GM23338 (cell line): Measurements from ENCODE around the gene KCTD1. TPM values are rescaled to one million over a fixed set of nuclear protein-coding genes. Genes with fewer than 3 reads are reported as not detected.

Source experiments
- ATAC-seq: fragments of 200-7000 bp; cut with Tn5 transposase; 3 replicates; pipeline ENCODE4 v1.9.1; 2020
- DNase-seq: peaks from one replicate; pipeline ENCODE4 v3.0.0-alpha.2; 2015; ENCODE audit warnings: low spot score
- H2AFZ ChIP-seq: fragments of 200-600 bp; sonication (generic); 2 replicates; pipeline ENCODE4 v1.8.0; 2016; ENCODE audit warnings: antibody characterized with exemption, mild to moderate bottlenecking, moderate library complexity
- H3F3A ChIP-seq: fragments of 200-600 bp; sonication (generic); replicated peaks from 2 replicates; pipeline ENCODE4 v1.8.0; 2017; ENCODE audit warnings: antibody characterized with exemption, mixed run types, low read depth
- H3K27ac ChIP-seq: fragments of 200-600 bp; sonication (generic); 2 replicates; pipeline ENCODE4 v1.6.1; 2016; ENCODE audit warnings: low read depth
- H3K27me3 ChIP-seq: fragments of 200-600 bp; sonication (generic); 2 replicates; pipeline ENCODE4 v1.8.0; 2016; ENCODE audit warnings: mild to moderate bottlenecking, mixed run types, moderate library complexity; ENCODE audit not compliant: insufficient read depth
- H3K36me3 ChIP-seq: fragments of 200-600 bp; sonication (generic); 2 replicates; pipeline ENCODE4 v1.8.0; 2016; ENCODE audit warnings: mild to moderate bottlenecking; ENCODE audit not compliant: insufficient read depth
- H3K4me1 ChIP-seq: fragments of 200-600 bp; sonication (generic); 2 replicates; pipeline ENCODE4 v1.8.0; 2016; ENCODE audit warnings: mild to moderate bottlenecking, moderate library complexity; ENCODE audit not compliant: insufficient read depth
- H3K4me2 ChIP-seq: fragments of 200-600 bp; sonication (generic); 2 replicates; pipeline ENCODE4 v1.7.1; 2017; ENCODE audit warnings: mixed run types
- H3K4me3 ChIP-seq: fragments of 200-600 bp; sonication (generic); 2 replicates; pipeline ENCODE4 v1.6.1; 2016; ENCODE audit warnings: mixed run types
- H3K79me2 ChIP-seq: fragments of 200-600 bp; sonication (generic); replicated peaks from 2 replicates; pipeline ENCODE4 v1.8.0; 2017; ENCODE audit warnings: mild to moderate bottlenecking; ENCODE audit not compliant: insufficient read depth
- H3K9me2 ChIP-seq: fragments of 200-600 bp; sonication (generic); 2 replicates; pipeline ENCODE4 v1.8.0; 2017; ENCODE audit not compliant: insufficient read depth
- H4K20me1 ChIP-seq: fragments of 200-600 bp; sonication (generic); replicated peaks from 2 replicates; pipeline ENCODE4 v1.8.0; 2017; ENCODE audit warnings: mild to moderate bottlenecking; ENCODE audit not compliant: insufficient read depth
- H3K27ac Mint-ChIP-seq: 2 replicates; pipeline ENCODE4 v1.8.0; 2020; ENCODE audit warnings: inconsistent platforms, mild to moderate bottlenecking, moderate library complexity, mixed read lengths
- H3K27me3 Mint-ChIP-seq: 3 replicates; pipeline ENCODE4 v1.8.0; 2022; ENCODE audit warnings: low read depth, mild to moderate bottlenecking, moderate library complexity, mixed read lengths, inconsistent platforms; ENCODE audit not compliant: insufficient read depth, poor library complexity
- H3K36me3 Mint-ChIP-seq: 3 replicates; pipeline ENCODE4 v1.8.0; 2021; ENCODE audit warnings: low read depth, mild to moderate bottlenecking, inconsistent platforms, moderate library complexity, mixed read lengths
- H3K4me1 Mint-ChIP-seq: 3 replicates; pipeline ENCODE4 v1.8.0; 2020; ENCODE audit warnings: mild to moderate bottlenecking, inconsistent platforms, mixed read lengths
- H3K4me3 Mint-ChIP-seq: 3 replicates; pipeline ENCODE4 v1.8.0; 2021; ENCODE audit warnings: moderate library complexity, mild to moderate bottlenecking, inconsistent platforms, mixed read lengths
- H3K9me3 Mint-ChIP-seq: 3 replicates; pipeline ENCODE4 v1.8.0; 2020; ENCODE audit warnings: moderate library complexity, mild to moderate bottlenecking, inconsistent platforms, mixed read lengths
- CREB1 ChIP-seq: fragments of 250-450 bp; sonication (Bioruptor Pico); IDR thresholded peaks from 2 replicates; pipeline ENCODE4 v1.5.0; 2020; ENCODE audit warnings: low read depth, mild to moderate bottlenecking, moderate library complexity
- EZH2 ChIP-seq: fragments of 200-600 bp; sonication (generic); IDR thresholded peaks from one replicate; pipeline ENCODE4 v1.8.0; 2017; ENCODE audit warnings: antibody characterized with exemption, mild to moderate bottlenecking, low read depth; ENCODE audit not compliant: unreplicated experiment
- EZH2phosphoT487 ChIP-seq: fragments of 200-600 bp; sonication (generic); IDR thresholded peaks from one replicate; pipeline ENCODE4 v1.8.1; 2018; ENCODE audit warnings: antibody characterized with exemption; ENCODE audit not compliant: unreplicated experiment
- NANOG ChIP-seq: IDR thresholded peaks from 2 replicates; pipeline ENCODE4 v1.6.1; 2016; ENCODE audit warnings: antibody characterized with exemption, borderline replicate concordance
- POLR2AphosphoS5 ChIP-seq: IDR thresholded peaks from 2 replicates; pipeline ENCODE4 v1.6.1; 2016; ENCODE audit warnings: antibody characterized with exemption, low read depth
- STAT1 ChIP-seq: IDR thresholded peaks from one replicate; pipeline ENCODE4 v1.6.1; 2016; ENCODE audit warnings: antibody characterized with exemption; ENCODE audit not compliant: unreplicated experiment
- ZNF114 ChIP-seq: fragments of 250-450 bp; sonication (Bioruptor Pico); IDR thresholded peaks from 2 replicates; pipeline ENCODE4 v1.5.0; 2020; ENCODE audit warnings: mild to moderate bottlenecking, moderate library complexity
- ZNF331 ChIP-seq: fragments of 250-450 bp; sonication (Bioruptor Pico); IDR thresholded peaks from 2 replicates; pipeline ENCODE4 v1.5.0; 2020; ENCODE audit warnings: low read depth, mild to moderate bottlenecking, moderate library complexity
- polyA plus RNA-seq: library from polyadenylated mRNA; unstranded; fragments of >200 nt; fragmentation: Nextera tagmentation; extraction: Ambion mirVana; gene quantifications from 2 replicates; pipeline ENCODE4 v1.2.1, GENCODE V29; 2016
- total RNA-seq: library from RNA; depleted of rRNA; stranded (reverse); fragments of >200 nt; shearing (Covaris generic); gene quantifications from 2 replicates; pipeline ENCODE4 v1.2.3, GENCODE V29; 2014
- TF ChIP-seq, protein P1 (sequence below): fragments of 250-450 bp; sonication (Bioruptor Pico); IDR thresholded peaks from 2 replicates; pipeline ENCODE4 v1.5.0; 2020; ENCODE audit warnings: mild to moderate bottlenecking, moderate library complexity
- TF ChIP-seq, protein P2 (sequence below), 2 experiments: fragments of 200-600 bp in 1 of 2; sonication (generic) in 1 of 2; conservative IDR thresholded peaks; 2 replicates each; pipeline versions ENCODE4 v1.5.1 to v1.6.1; 2016 to 2017; ENCODE audit warnings: antibody characterized with exemption in 2 of 2, low read depth in 2 of 2, mild to moderate bottlenecking in 2 of 2, moderate library complexity in 1 of 2
- TF ChIP-seq, protein P3 (sequence below): IDR thresholded peaks from 2 replicates; pipeline ENCODE4 v1.6.1; 2016; ENCODE audit warnings: antibody characterized with exemption

The KCTD1 gene
- total and polyA plus RNA-seq, 2 experiments from 2014 or later: 7.1 to 20.5 TPM

DNA sequence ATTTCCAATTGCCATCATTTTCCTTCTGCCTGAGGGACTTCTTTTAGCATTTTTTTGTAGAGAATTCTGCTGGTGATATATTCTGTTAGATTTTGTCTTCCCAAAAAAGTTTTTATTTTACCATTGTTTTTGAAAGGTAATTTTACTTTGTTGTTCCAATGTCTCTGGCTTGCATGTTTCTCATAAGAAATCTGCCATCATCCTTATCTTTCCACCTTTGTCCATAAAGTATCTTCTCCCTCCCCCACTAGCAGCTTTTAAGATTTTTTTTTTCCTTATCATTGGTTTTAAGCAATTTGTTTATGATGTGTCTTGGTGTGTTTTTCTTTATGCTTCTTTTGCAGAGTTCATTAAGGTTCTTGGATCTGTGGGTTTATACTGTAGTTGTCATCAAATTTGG is 104.5 kb downstream of the KCTD1 start:
- H3K4me1 Mint-ChIP-seq: peaks cover 13% of the 10 kb centered on the region
- peaks cover 4% of the 10 kb centered on the region; the same call in 1 of the 3 replicates for H3K9me3 Mint-ChIP-seq
- Histone ChIP-seq H3K27ac (no peak overlapping the region), H3K27me3 (no peaks in the 10 kb centered on the region), H3K79me2 (no peaks in the 10 kb centered on the region), H2AFZ (no peak overlapping the region), H3K4me1 (peaks cover 6% of the 10 kb centered on the region), H3K9me2 (no peaks in the 10 kb centered on the region), H3F3A (no peaks in the 10 kb centered on the region), H3K36me3 (no peaks in the 10 kb centered on the region), H4K20me1 (no peaks in the 10 kb centered on the region), H3K4me2 (no peak overlapping the region), H3K4me3 (no peak overlapping the region)
- H3K27ac Mint-ChIP-seq: no peak overlapping the region
- H3K36me3 Mint-ChIP-seq: no peaks in the 10 kb centered on the region
- ATAC-seq (no peak), DNase-seq (no peak)
- no peak overlapping the region for H3K4me3 Mint-ChIP-seq
- no peak for TF ChIP-seq CREB1 (CRISPR knock-in tag)
- TF ChIP-seq, protein P1, sequence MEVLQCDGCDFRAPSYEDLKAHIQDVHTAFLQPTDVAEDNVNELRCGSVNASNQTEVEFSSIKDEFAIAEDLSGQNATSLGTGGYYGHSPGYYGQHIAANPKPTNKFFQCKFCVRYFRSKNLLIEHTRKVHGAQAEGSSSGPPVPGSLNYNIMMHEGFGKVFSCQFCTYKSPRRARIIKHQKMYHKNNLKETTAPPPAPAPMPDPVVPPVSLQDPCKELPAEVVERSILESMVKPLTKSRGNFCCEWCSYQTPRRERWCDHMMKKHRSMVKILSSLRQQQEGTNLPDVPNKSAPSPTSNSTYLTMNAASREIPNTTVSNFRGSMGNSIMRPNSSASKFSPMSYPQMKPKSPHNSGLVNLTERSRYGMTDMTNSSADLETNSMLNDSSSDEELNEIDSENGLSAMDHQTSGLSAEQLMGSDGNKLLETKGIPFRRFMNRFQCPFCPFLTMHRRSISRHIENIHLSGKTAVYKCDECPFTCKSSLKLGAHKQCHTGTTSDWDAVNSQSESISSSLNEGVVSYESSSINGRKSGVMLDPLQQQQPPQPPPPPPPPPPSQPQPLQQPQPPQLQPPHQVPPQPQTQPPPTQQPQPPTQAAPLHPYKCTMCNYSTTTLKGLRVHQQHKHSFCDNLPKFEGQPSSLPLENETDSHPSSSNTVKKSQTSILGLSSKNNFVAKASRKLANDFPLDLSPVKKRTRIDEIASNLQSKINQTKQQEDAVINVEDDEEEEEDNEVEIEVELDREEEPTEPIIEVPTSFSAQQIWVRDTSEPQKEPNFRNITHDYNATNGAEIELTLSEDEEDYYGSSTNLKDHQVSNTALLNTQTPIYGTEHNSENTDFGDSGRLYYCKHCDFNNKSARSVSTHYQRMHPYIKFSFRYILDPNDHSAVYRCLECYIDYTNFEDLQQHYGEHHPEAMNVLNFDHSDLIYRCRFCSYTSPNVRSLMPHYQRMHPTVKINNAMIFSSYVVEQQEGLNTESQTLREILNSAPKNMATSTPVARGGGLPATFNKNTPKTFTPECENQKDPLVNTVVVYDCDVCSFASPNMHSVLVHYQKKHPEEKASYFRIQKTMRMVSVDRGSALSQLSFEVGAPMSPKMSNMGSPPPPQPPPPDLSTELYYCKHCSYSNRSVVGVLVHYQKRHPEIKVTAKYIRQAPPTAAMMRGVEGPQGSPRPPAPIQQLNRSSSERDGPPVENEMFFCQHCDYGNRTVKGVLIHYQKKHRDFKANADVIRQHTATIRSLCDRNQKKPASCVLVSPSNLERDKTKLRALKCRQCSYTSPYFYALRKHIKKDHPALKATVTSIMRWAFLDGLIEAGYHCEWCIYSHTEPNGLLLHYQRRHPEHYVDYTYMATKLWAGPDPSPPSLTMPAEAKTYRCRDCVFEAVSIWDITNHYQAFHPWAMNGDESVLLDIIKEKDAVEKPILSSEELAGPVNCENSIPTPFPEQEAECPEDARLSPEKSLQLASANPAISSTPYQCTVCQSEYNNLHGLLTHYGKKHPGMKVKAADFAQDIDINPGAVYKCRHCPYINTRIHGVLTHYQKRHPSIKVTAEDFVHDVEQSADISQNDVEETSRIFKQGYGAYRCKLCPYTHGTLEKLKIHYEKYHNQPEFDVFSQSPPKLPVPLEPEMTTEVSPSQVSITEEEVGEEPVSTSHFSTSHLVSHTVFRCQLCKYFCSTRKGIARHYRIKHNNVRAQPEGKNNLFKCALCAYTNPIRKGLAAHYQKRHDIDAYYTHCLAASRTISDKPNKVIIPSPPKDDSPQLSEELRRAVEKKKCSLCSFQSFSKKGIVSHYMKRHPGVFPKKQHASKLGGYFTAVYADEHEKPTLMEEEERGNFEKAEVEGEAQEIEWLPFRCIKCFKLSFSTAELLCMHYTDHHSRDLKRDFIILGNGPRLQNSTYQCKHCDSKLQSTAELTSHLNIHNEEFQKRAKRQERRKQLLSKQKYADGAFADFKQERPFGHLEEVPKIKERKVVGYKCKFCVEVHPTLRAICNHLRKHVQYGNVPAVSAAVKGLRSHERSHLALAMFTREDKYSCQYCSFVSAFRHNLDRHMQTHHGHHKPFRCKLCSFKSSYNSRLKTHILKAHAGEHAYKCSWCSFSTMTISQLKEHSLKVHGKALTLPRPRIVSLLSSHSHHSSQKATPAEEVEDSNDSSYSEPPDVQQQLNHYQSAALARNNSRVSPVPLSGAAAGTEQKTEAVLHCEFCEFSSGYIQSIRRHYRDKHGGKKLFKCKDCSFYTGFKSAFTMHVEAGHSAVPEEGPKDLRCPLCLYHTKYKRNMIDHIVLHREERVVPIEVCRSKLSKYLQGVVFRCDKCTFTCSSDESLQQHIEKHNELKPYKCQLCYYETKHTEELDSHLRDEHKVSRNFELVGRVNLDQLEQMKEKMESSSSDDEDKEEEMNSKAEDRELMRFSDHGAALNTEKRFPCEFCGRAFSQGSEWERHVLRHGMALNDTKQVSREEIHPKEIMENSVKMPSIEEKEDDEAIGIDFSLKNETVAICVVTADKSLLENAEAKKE (CRISPR knock-in tag): no peak
- no peak for TF ChIP-seq STAT1
- TF ChIP-seq ZNF114: no peak
- no peak for TF ChIP-seq POLR2AphosphoS5
- no peak for TF ChIP-seq ZNF331
- no peaks in the 10 kb centered on the region for H3K27me3 Mint-ChIP-seq

DNA sequence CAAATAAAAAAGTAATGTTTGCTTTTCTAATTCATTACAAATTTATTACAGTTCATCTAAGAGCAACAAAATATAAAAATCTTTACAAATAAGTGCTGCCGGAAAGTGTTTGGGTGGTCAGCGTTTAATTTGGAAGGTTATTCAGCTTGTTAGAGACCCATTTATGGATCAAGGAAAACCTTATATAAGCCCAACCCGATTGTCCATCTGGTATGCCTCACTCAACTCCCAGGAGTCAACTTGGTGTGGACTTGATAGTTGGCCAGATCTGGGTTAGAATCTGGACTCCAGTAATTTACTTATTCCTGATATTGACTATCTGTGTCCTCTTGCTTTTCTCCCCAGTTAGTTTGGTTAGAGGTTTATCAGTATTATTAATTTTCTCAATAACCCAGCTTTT is 106.2 kb downstream of the KCTD1 start:
- Mint-ChIP-seq H3K4me3 (no peak overlapping the region), H3K4me1 (peaks cover 7% of the 10 kb centered on the region; the same call in 2 of the 3 replicates), H3K9me3 (peaks cover 4% of the 10 kb centered on the region; the same call in 1 of the 3 replicates), H3K27me3 (no peaks in the 10 kb centered on the region), H3K27ac (no peak overlapping the region), H3K36me3 (no peaks in the 10 kb centered on the region)
- Histone ChIP-seq H4K20me1 (no peaks in the 10 kb centered on the region), H3K27ac (no peak overlapping the region), H3K27me3 (no peaks in the 10 kb centered on the region), H2AFZ (no peak overlapping the region), H3K79me2 (no peaks in the 10 kb centered on the region), H3K4me3 (no peak overlapping the region), H3K9me2 (no peaks in the 10 kb centered on the region), H3K4me1 (no peaks in the 10 kb centered on the region), H3K36me3 (no peaks in the 10 kb centered on the region), H3K4me2 (no peak overlapping the region), H3F3A (no peaks in the 10 kb centered on the region)
- no peak for ATAC-seq
- DNase-seq: no peak
- TF ChIP-seq, protein P2, sequence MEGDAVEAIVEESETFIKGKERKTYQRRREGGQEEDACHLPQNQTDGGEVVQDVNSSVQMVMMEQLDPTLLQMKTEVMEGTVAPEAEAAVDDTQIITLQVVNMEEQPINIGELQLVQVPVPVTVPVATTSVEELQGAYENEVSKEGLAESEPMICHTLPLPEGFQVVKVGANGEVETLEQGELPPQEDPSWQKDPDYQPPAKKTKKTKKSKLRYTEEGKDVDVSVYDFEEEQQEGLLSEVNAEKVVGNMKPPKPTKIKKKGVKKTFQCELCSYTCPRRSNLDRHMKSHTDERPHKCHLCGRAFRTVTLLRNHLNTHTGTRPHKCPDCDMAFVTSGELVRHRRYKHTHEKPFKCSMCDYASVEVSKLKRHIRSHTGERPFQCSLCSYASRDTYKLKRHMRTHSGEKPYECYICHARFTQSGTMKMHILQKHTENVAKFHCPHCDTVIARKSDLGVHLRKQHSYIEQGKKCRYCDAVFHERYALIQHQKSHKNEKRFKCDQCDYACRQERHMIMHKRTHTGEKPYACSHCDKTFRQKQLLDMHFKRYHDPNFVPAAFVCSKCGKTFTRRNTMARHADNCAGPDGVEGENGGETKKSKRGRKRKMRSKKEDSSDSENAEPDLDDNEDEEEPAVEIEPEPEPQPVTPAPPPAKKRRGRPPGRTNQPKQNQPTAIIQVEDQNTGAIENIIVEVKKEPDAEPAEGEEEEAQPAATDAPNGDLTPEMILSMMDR (conservative IDR thresholded peaks at IDR 0.05; ENCODE audit: low read depth in 2 of 2): no peak
- TF ChIP-seq, protein P3, sequence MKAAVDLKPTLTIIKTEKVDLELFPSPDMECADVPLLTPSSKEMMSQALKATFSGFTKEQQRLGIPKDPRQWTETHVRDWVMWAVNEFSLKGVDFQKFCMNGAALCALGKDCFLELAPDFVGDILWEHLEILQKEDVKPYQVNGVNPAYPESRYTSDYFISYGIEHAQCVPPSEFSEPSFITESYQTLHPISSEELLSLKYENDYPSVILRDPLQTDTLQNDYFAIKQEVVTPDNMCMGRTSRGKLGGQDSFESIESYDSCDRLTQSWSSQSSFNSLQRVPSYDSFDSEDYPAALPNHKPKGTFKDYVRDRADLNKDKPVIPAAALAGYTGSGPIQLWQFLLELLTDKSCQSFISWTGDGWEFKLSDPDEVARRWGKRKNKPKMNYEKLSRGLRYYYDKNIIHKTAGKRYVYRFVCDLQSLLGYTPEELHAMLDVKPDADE: no peak
- TF ChIP-seq EZH2 (no peak), POLR2AphosphoS5 (no peak), NANOG (no peak), EZH2phosphoT487 (no peak), ZNF331 (no peak), CREB1 (CRISPR knock-in tag) (no peak)
